SK-N-SH (cell line): Measurements from ENCODE around the gene CADM1. TPM values are rescaled to one million over a fixed set of nuclear protein-coding genes. Genes with fewer than 3 reads are reported as not detected.
A peak's percentile ranks its signal among the peaks of the same experiment; 100 is the strongest.

ENCODE experiments used
- CTCF ChIA-PET: fragments of 300-600, 350-600 bp; formaldehyde crosslinking; extraction: SDS; loops from one replicate; lab custom pipeline; 2021; lab: Yijun Ruan, JAX
- POLR2A ChIA-PET: fragments of 350-600 bp; sonication (Branson Sonifier 250); formaldehyde crosslinking; extraction: SDS; loops from one replicate; lab custom pipeline; 2020; ENCODE audit warnings: antibody characterized with exemption, inconsistent platforms; lab: Yijun Ruan, JAX
- DNase-seq: peaks from one replicate; pipeline ENCODE4 v3.0.0; 2012
- H2AFZ ChIP-seq: fragments of 200-600 bp; sonication (generic); 2 replicates; pipeline ENCODE4 v1.8.1; 2016; ENCODE audit warnings: antibody characterized with exemption, mild to moderate bottlenecking, low read depth
- H3F3A ChIP-seq: fragments of 200-600 bp; sonication (generic); replicated peaks from 2 replicates; pipeline ENCODE3; 2016; ENCODE audit warnings: antibody characterized with exemption, mild to moderate bottlenecking; ENCODE audit not compliant: insufficient read depth
- H3K27ac ChIP-seq, 2 experiments: fragments of 200-500 bp in 1 of 2; fragments of 200-600 bp in 1 of 2; sonication (Bioruptor generic) in 1 of 2; sonication (generic), shearing (Covaris generic) in 1 of 2; 2 replicates each; pipeline versions ENCODE4 v1.5.1 to v1.6.1; 2014 to 2016; ENCODE audit warnings: low read depth in 2 of 2, inconsistent platforms in 1 of 2, low read length in 1 of 2, mild to moderate bottlenecking in 1 of 2, mixed read lengths in 1 of 2
- H3K27me3 ChIP-seq: fragments of 200-600 bp; sonication (generic), shearing (Covaris generic); 2 replicates; pipeline ENCODE4 v1.6.1; 2016; ENCODE audit warnings: mixed run types; ENCODE audit not compliant: insufficient read depth
- H3K36me3 ChIP-seq, 2 experiments: fragments of 200-500 bp in 1 of 2; fragments of 200-600 bp in 1 of 2; sonication (Bioruptor generic) in 1 of 2; sonication (generic) in 1 of 2; replicated peaks in 1 of 2; 2 replicates each; pipeline versions ENCODE3 to v1.5.1; 2014 to 2016; ENCODE audit warnings: low read length in 1 of 2, mild to moderate bottlenecking in 1 of 2; ENCODE audit not compliant: insufficient read depth in 2 of 2, control insufficient read depth in 1 of 2
- H3K4me1 ChIP-seq, 2 experiments: fragments of 200-500 bp in 1 of 2; fragments of 200-600 bp in 1 of 2; sonication (Bioruptor generic) in 1 of 2; sonication (generic), shearing (Covaris generic) in 1 of 2; 2 replicates each; pipeline versions ENCODE4 v1.5.1 to v1.6.1; 2014 to 2016; ENCODE audit warnings: low read depth in 1 of 2, low read length in 1 of 2, mixed run types in 1 of 2; ENCODE audit not compliant: insufficient read depth in 2 of 2, control insufficient read depth in 1 of 2
- H3K4me2 ChIP-seq: fragments of 200-600 bp; sonication (generic), shearing (Covaris generic); 2 replicates; pipeline ENCODE4 v1.6.1; 2017; ENCODE audit warnings: mixed run types
- H3K4me3 ChIP-seq, 2 experiments: fragments of 200-500 bp in 1 of 2; fragments of 200-600 bp in 1 of 2; sonication (Bioruptor generic) in 1 of 2; sonication (generic), shearing (Covaris generic) in 1 of 2; 2 replicates each; pipeline versions ENCODE4 v1.5.1 to v1.8.1; 2014 to 2016; ENCODE audit warnings: low read depth in 2 of 2, inconsistent platforms in 1 of 2, low read length in 1 of 2, mild to moderate bottlenecking in 1 of 2, mixed read lengths in 1 of 2, moderate library complexity in 1 of 2
- H3K79me2 ChIP-seq: fragments of 200-600 bp; sonication (generic); 2 replicates; pipeline ENCODE4 v1.8.1; 2017; ENCODE audit warnings: mild to moderate bottlenecking; ENCODE audit not compliant: insufficient read depth
- H3K9ac ChIP-seq: fragments of 200-600 bp; sonication (generic); 2 replicates; pipeline ENCODE4 v1.6.1; 2017; ENCODE audit warnings: mixed run types
- H3K9me2 ChIP-seq: fragments of 200-600 bp; sonication (generic); 2 replicates; pipeline ENCODE4 v1.6.1; 2017; ENCODE audit warnings: mixed run types
- H3K9me3 ChIP-seq: fragments of 200-600 bp; sonication (generic); 2 replicates; pipeline ENCODE4 v1.6.1; 2017; ENCODE audit warnings: mixed run types, mild to moderate bottlenecking, moderate library complexity
- H4K20me1 ChIP-seq: fragments of 200-600 bp; sonication (generic); 2 replicates; pipeline ENCODE4 v1.6.1; 2017; ENCODE audit warnings: mild to moderate bottlenecking, mixed run types; ENCODE audit not compliant: insufficient read depth
- ELF1 ChIP-seq: IDR thresholded peaks from 2 replicates; pipeline ENCODE4 v1.4.0; 2012
- FOSL2 ChIP-seq: IDR thresholded peaks from 2 replicates; pipeline ENCODE4 v1.4.0; 2012; ENCODE audit warnings: low read depth, mild to moderate bottlenecking, moderate library complexity, borderline replicate concordance
- FOXJ3 ChIP-seq: sonication (generic); formaldehyde crosslinking; IDR thresholded peaks from 2 replicates; pipeline ENCODE4 v1.5.1; 2020; ENCODE audit warnings: mild to moderate bottlenecking, missing genetic modification reagents
- FOXM1 ChIP-seq: IDR thresholded peaks from 2 replicates; pipeline ENCODE4 v1.4.0; 2012; ENCODE audit warnings: low read depth, mild to moderate bottlenecking
- GABPA ChIP-seq: IDR thresholded peaks from 2 replicates; pipeline ENCODE4 v1.4.0; 2012; ENCODE audit warnings: low read depth, mild to moderate bottlenecking
- GATA2 ChIP-seq: sonication (generic); formaldehyde crosslinking; IDR thresholded peaks from 2 replicates; pipeline ENCODE4 v1.5.0; 2020; ENCODE audit warnings: mild to moderate bottlenecking, missing genetic modification reagents
- MEF2A ChIP-seq: IDR thresholded peaks from 2 replicates; pipeline ENCODE4 v1.4.0; 2012; ENCODE audit warnings: low read depth, borderline replicate concordance
- MXI1 ChIP-seq: IDR thresholded peaks from 2 replicates; pipeline ENCODE4 v1.6.1; 2012; ENCODE audit warnings: mild to moderate bottlenecking, low read depth, low read length, improper control_type of control experiment
- POLR2AphosphoS5 ChIP-seq: IDR thresholded peaks from 2 replicates; pipeline ENCODE4 v1.6.1; 2012; ENCODE audit warnings: low read depth, low read length
- RFX5 ChIP-seq: IDR thresholded peaks from 2 replicates; pipeline ENCODE4 v1.6.1; 2012; ENCODE audit warnings: mild to moderate bottlenecking, improper control_type of control experiment, low read length
- SMC3 ChIP-seq: IDR thresholded peaks from 2 replicates; pipeline ENCODE4 v1.6.1; 2012; ENCODE audit warnings: low read depth, low read length, improper control_type of control experiment
- TAF1 ChIP-seq: IDR thresholded peaks from 2 replicates; pipeline ENCODE4 v1.6.1; 2012; ENCODE audit warnings: low read depth, mild to moderate bottlenecking, low read length, moderate library complexity, borderline replicate concordance
- TCF12 ChIP-seq: IDR thresholded peaks from 2 replicates; pipeline ENCODE4 v1.4.0; 2012
- TEAD4 ChIP-seq: IDR thresholded peaks from 2 replicates; pipeline ENCODE4 v1.4.0; 2012; ENCODE audit warnings: mild to moderate bottlenecking, borderline replicate concordance; ENCODE audit not compliant: insufficient read depth
- YY1 ChIP-seq: IDR thresholded peaks from 2 replicates; pipeline ENCODE4 v1.4.0; 2012; ENCODE audit warnings: low read depth, mild to moderate bottlenecking
- WGBS: methylation state at CpG from one replicate; pipeline ENCODE4 v1.1.6; 2017; ENCODE audit warnings: low lambda C conversion rate; 5-methylcytosine and 5-hydroxymethylcytosine counted together
- polyA plus RNA-seq, 3 experiments: library from polyadenylated mRNA; depleted of rRNA; stranded (reverse); fragments of >200 nt; gene quantifications; 2 replicates each; pipeline ENCODE4 v1.2.3, GENCODE V29; 2012
- TF ChIP-seq, protein P1 (sequence below): IDR thresholded peaks from 2 replicates; pipeline ENCODE4 v1.4.0; 2012; ENCODE audit warnings: low read depth, borderline replicate concordance
- TF ChIP-seq, protein P2 (sequence below): IDR thresholded peaks from 2 replicates; pipeline ENCODE4 v1.4.0; 2012; ENCODE audit warnings: low read depth
- TF ChIP-seq, protein P3 (sequence below): IDR thresholded peaks from 2 replicates; pipeline ENCODE4 v1.4.0; 2012; ENCODE audit warnings: low read depth, borderline replicate concordance
- TF ChIP-seq, protein P4 (sequence below): fragments of 150-350 bp; IDR thresholded peaks from 2 replicates; pipeline ENCODE4 v1.6.1; 2017; ENCODE audit warnings: antibody characterized with exemption, low read length, low read depth, borderline replicate concordance
- TF ChIP-seq, protein P5 (sequence below): fragments of 200-600 bp; sonication (generic); IDR thresholded peaks from 2 replicates; pipeline ENCODE4 v1.6.1; 2017; ENCODE audit warnings: antibody characterized with exemption, mild to moderate bottlenecking, moderate library complexity

CADM1 gene
- polyA plus RNA-seq, 1 of the 3 experiments (the other 2 are of a cell fraction), result 7.9 TPM

DNA sequence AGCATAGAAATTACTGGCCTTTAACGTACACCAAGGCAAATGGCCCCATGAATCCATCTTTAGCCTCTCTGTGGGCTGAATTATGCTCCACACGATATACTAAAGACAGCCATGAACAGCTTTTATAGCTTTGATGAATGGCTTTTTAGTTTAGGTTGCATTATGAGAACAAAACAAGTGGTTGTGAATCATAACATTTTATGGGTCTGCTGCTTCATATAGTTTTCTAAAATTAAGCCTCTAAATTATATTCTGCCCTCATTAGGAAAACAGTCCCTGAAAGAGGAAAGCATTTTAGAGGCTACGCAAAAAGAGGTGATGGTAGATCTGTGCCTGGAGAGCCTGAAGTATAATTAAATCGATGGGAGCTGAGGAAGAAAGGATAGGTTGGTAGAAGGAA lies 221.3 kb downstream of the CADM1 start:
- H2AFZ ChIP-seq, result no peak overlapping the region
- no peaks in the 10 kb centered on the region for H3K9me2 ChIP-seq
- H3K9ac ChIP-seq, result no peak overlapping the region
- no peaks in the 10 kb centered on the region for H3K27me3 ChIP-seq
- H3K4me3 ChIP-seq, result no peak overlapping the region
- POLR2A ChIA-PET, result no interaction called here
- H3K9me3 ChIP-seq, result no peaks in the 10 kb centered on the region
- no peak overlapping the region for H3K4me2 ChIP-seq
- no peaks in the 10 kb centered on the region for H3K36me3 ChIP-seq
- H4K20me1 ChIP-seq, result no peaks in the 10 kb centered on the region
- peaks cover 4 to 40% of the 10 kb centered on the region in 2 experiments; a peak in 3 of 4 replicates for H3K4me1 ChIP-seq
- TF ChIP-seq RFX5 (no peak), GATA2 (CRISPR knock-in tag) (no peak), POLR2AphosphoS5 (no peak), GABPA (no peak), FOXM1 (no peak), YY1 (no peak), SMC3 (no peak), MXI1 (no peak)
- TF ChIP-seq, protein P1, sequence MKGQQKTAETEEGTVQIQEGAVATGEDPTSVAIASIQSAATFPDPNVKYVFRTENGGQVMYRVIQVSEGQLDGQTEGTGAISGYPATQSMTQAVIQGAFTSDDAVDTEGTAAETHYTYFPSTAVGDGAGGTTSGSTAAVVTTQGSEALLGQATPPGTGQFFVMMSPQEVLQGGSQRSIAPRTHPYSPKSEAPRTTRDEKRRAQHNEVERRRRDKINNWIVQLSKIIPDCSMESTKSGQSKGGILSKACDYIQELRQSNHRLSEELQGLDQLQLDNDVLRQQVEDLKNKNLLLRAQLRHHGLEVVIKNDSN, result no peak
- TF ChIP-seq, protein P2, sequence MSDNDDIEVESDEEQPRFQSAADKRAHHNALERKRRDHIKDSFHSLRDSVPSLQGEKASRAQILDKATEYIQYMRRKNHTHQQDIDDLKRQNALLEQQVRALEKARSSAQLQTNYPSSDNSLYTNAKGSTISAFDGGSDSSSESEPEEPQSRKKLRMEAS, result no peak
- CTCF ChIA-PET, result interaction anchor here (1.3 to 2.7 kb wide), 3 partner anchors 8 to 37 kb away, joined by 4 to 13 read pairs (median 4); no protein-coding TSS in a partner anchor
- 62% methylated on average over 4 of the region's 4 CpGs for WGBS
- H3F3A ChIP-seq, result no peaks in the 10 kb centered on the region
- no peaks in the 10 kb centered on the region for H3K79me2 ChIP-seq
- no peak for DNase-seq
- peak overlapping the region in 1 of 2 experiments; percentile 58; a peak in 2 of 4 replicates for H3K27ac ChIP-seq

DNA sequence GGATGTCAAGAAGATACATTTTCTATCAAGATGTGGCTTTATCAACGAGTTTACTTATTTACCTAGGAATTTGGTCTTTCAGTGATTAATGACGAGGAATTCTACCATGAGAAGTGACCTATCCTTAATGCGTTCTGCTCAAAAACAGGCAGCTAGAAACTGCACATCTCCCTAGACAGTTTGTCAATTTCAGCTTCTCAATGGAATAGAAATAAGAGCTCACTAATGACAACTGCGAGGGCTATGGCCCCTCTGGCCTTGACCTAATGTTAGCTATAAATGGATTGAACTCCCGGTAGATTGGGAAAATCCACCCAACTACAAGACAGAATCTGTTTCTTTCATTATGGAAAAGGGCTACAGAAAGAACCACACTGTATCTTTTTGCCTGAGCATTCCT lies 223.4 kb downstream of the CADM1 start:
- POLR2A ChIA-PET, result interaction anchor here (1.1 kb wide), 1 partner anchor 8 kb away, joined by 3 read pairs; no protein-coding TSS in a partner anchor
- no peak overlapping the region for H2AFZ ChIP-seq

More for the DNA sequence above, 223.4 kb downstream of the CADM1 start:
- CTCF ChIA-PET, result interaction anchor here (0.6 to 2.7 kb wide), 4 partner anchors 10 to 542 kb away, joined by 3 to 13 read pairs (median 3); no protein-coding TSS in a partner anchor
- no peak for DNase-seq
- H3K27me3 ChIP-seq, result no peaks in the 10 kb centered on the region
- no peaks in the 10 kb centered on the region for H3F3A ChIP-seq
- H3K4me2 ChIP-seq, result peak overlapping the region; percentile 12; the same call in 1 of the 2 replicates
- 0 out of 2 replicates have a peak, but pooled peaks cover 3% of the 10 kb centered on the region for H3K9me2 ChIP-seq
- H3K4me1 ChIP-seq, result peaks cover 4 to 52% of the 10 kb centered on the region in 2 experiments; a peak in 3 of 4 replicates
- H3K9me3 ChIP-seq, result no peaks in the 10 kb centered on the region
- TF ChIP-seq, protein P3, sequence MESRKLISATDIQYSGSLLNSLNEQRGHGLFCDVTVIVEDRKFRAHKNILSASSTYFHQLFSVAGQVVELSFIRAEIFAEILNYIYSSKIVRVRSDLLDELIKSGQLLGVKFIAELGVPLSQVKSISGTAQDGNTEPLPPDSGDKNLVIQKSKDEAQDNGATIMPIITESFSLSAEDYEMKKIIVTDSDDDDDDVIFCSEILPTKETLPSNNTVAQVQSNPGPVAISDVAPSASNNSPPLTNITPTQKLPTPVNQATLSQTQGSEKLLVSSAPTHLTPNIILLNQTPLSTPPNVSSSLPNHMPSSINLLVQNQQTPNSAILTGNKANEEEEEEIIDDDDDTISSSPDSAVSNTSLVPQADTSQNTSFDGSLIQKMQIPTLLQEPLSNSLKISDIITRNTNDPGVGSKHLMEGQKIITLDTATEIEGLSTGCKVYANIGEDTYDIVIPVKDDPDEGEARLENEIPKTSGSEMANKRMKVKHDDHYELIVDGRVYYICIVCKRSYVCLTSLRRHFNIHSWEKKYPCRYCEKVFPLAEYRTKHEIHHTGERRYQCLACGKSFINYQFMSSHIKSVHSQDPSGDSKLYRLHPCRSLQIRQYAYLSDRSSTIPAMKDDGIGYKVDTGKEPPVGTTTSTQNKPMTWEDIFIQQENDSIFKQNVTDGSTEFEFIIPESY, result no peak
- TF ChIP-seq, protein P4, sequence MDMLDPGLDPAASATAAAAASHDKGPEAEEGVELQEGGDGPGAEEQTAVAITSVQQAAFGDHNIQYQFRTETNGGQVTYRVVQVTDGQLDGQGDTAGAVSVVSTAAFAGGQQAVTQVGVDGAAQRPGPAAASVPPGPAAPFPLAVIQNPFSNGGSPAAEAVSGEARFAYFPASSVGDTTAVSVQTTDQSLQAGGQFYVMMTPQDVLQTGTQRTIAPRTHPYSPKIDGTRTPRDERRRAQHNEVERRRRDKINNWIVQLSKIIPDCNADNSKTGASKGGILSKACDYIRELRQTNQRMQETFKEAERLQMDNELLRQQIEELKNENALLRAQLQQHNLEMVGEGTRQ, result no peak
- TF ChIP-seq, protein P5, sequence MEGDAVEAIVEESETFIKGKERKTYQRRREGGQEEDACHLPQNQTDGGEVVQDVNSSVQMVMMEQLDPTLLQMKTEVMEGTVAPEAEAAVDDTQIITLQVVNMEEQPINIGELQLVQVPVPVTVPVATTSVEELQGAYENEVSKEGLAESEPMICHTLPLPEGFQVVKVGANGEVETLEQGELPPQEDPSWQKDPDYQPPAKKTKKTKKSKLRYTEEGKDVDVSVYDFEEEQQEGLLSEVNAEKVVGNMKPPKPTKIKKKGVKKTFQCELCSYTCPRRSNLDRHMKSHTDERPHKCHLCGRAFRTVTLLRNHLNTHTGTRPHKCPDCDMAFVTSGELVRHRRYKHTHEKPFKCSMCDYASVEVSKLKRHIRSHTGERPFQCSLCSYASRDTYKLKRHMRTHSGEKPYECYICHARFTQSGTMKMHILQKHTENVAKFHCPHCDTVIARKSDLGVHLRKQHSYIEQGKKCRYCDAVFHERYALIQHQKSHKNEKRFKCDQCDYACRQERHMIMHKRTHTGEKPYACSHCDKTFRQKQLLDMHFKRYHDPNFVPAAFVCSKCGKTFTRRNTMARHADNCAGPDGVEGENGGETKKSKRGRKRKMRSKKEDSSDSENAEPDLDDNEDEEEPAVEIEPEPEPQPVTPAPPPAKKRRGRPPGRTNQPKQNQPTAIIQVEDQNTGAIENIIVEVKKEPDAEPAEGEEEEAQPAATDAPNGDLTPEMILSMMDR, result no peak
- TF ChIP-seq TAF1, result no peak
- TF ChIP-seq FOXM1, result no peak
- TF ChIP-seq ELF1, result no peak
- no peak for TF ChIP-seq FOXJ3 (CRISPR knock-in tag)
- TF ChIP-seq TCF12, result no peak
- TF ChIP-seq, protein P2, result no peak
- TF ChIP-seq MXI1, result no peak
- no peak for TF ChIP-seq FOSL2
- no peak for TF ChIP-seq TEAD4
- no peak for TF ChIP-seq MEF2A
- TF ChIP-seq RFX5, result no peak
- TF ChIP-seq, all 33 proteins: peak for 0
- WGBS, result 64% methylated on average over 5 of the region's 5 CpGs
- H3K27ac ChIP-seq, result peak overlapping the region in 1 of 2 experiments; percentile 76; a peak in 2 of 4 replicates
- H4K20me1 ChIP-seq, result no peaks in the 10 kb centered on the region
- no peaks in the 10 kb centered on the region for H3K36me3 ChIP-seq
- H3K4me3 ChIP-seq, result no peak overlapping the region
- no peaks in the 10 kb centered on the region for H3K79me2 ChIP-seq
- no peak overlapping the region for H3K9ac ChIP-seq
